Stimulated activated CD8-positive, alpha-beta memory T cell treated with anti-CD3 and anti-CD28 coated beads, Interleukin-4, amount 100 ng/mL, for 4 hours (primary cell): ENCODE results near the gene SCAP.

Experiments used
- DNase-seq, 2 donors: peaks; one replicate each; pipeline ENCODE4 v3.0.0-alpha.2; 2020; ENCODE audit warnings: low read depth in 2 of 2, low spot score in 1 of 2

SCAP gene

GRCh38 chr3:47414666-47415587 is 60.8 kb downstream of the SCAP start:
- DNase-seq, result no peak

GRCh38 chr3:47414161-47414564 is 61.6 kb downstream of the SCAP start:
- DNase-seq, result no peak

GRCh38 chr3:47413751-47414150 is 62.0 kb downstream of the SCAP start:
- DNase-seq, result no peak

- DNase-seq, result no peak
These were observed 62.8 kb downstream of the SCAP start for GRCh38 chr3:47412842-47413520.

- DNase-seq, result no peak
These were observed 63.3 kb downstream of the SCAP start for GRCh38 chr3:47412453-47412756.

GRCh38 chr3:47411696-47412452 is 63.9 kb downstream of the SCAP start:
- no peak for DNase-seq

- no peak for DNase-seq
These were observed 64.7 kb downstream of the SCAP start for GRCh38 chr3:47410801-47411646.

GRCh38 chr3:47410417-47410720 is 65.4 kb downstream of the SCAP start:
- no peak for DNase-seq

- no peak for DNase-seq
These were observed 65.9 kb downstream of the SCAP start for GRCh38 chr3:47409688-47410416.

- no peak for DNase-seq
These were observed 66.5 kb downstream of the SCAP start for GRCh38 chr3:47409284-47409683.

GRCh38 chr3:47408839-47409229 is 66.9 kb downstream of the SCAP start:
- DNase-seq, result no peak

- DNase-seq, result no peak
These were observed 67.6 kb downstream of the SCAP start for GRCh38 chr3:47407896-47408838.

- no peak for DNase-seq
These were observed 68.5 kb downstream of the SCAP start for GRCh38 chr3:47407237-47407636.

- DNase-seq, result no peak
These were observed 69.0 kb downstream of the SCAP start for GRCh38 chr3:47406762-47407149.

- DNase-seq, result no peak
These were observed 69.7 kb downstream of the SCAP start for GRCh38 chr3:47405820-47406761.

- no peak for DNase-seq
These were observed 70.6 kb downstream of the SCAP start for GRCh38 chr3:47404955-47405790.

GRCh38 chr3:47404431-47404876 is 71.3 kb downstream of the SCAP start:
- no peak for DNase-seq
